SK-N-MC (cell line): Measurements from ENCODE around the gene CAMK1D.

ENCODE experiments used
- EZH2 ChIP-seq: fragments of 200-600 bp; sonication (generic); IDR thresholded peaks from one replicate; pipeline ENCODE4 v1.6.1; 2017; ENCODE audit warnings: antibody characterized with exemption
- FOXP2 ChIP-seq: optimal IDR thresholded peaks from 2 replicates; pipeline ENCODE3; 2011; ENCODE audit warnings: mild to moderate bottlenecking, moderate library complexity; ENCODE audit not compliant: insufficient read depth; ENCODE audit errors: extremely low read length, control extremely low read depth
- POLR2AphosphoS5 ChIP-seq: IDR thresholded peaks from 2 replicates; pipeline ENCODE4 v1.6.1; 2012; ENCODE audit warnings: mild to moderate bottlenecking, low read depth, low read length, borderline replicate concordance

DNA sequence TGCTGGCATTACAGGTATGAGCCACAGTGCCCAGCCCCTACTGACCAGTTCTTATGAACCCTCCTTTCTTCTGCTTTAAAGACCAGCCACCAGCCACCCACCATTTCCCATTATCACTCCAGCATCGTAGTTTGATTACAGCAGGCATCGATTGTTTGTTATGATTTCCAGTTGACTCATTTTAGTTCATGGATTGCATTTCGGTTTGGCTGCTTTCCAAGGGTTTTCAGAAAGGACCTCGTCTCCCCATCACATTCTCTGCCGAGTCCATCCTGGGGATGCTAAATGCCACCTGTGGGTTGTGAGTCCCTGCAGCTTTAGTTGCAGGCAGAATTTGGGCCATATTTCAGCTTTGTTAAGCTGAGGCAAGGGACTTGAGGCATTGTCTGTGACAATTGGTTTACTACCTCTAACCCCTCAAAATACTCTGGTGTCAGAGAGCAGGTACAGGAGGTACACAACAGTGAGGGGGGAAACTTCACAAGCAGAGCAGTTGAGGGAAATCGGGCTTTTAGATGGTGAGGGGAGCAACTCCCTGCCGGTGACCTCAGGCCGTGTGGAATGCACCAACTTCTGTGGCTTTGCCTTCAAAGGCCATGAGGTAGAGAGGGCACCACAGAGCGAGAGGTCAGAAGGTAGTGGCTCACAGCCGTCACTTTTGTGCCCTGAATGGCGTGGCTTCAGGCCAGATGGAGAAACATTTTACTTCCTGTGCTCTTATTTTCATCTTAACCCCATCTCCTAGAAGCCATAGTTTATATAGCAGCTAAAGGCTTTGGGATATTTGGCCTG is 448.3 kb downstream of the CAMK1D start:
- TF ChIP-seq POLR2AphosphoS5 = no peak
- no peak for TF ChIP-seq EZH2
- no peak for TF ChIP-seq FOXP2
